ENCODE results near the gene NOB1.

GRCh38 chr16:69701452-69701851 lies 53.3 kb downstream of the NOB1 start:
- TF ChIP-seq EZH2 (IDR thresholded peaks at IDR 0.05; ENCODE audit: borderline replicate concordance, low read depth, low read length, severe bottlenecking): no peak
- TF ChIP-seq CTCF (IDR thresholded peaks at IDR 0.05; ENCODE audit: borderline replicate concordance, extremely low read depth, low read length, poor library complexity, severe bottlenecking): no peak
